Mononuclear cell (primary cell): Measurements from ENCODE around the gene GDPD5. TPM values are rescaled to one million over a fixed set of nuclear protein-coding genes. Genes with fewer than 3 reads are reported as not detected.
A peak's percentile ranks its signal among the peaks of the same experiment; 100 is the strongest.

Experiments used
- H3K27me3 ChIP-seq: 2 replicates; pipeline ENCODE4 v1.6.0; 2011; ENCODE audit warnings: low read length, control low read depth; ENCODE audit not compliant: insufficient read depth
- H3K4me1 ChIP-seq: 2 replicates; pipeline ENCODE4 v1.5.1; 2011; ENCODE audit warnings: mild to moderate bottlenecking, low read length, control low read depth; ENCODE audit not compliant: insufficient read depth
- H3K4me3 ChIP-seq: 2 replicates; pipeline ENCODE4 v1.5.1; 2011; ENCODE audit warnings: mild to moderate bottlenecking, low read length, moderate library complexity
- H3K9me3 ChIP-seq: 2 replicates; pipeline ENCODE4 v1.5.1; 2011; ENCODE audit warnings: low read depth, mild to moderate bottlenecking, control low read depth, low read length
- total RNA-seq: library from RNA; depleted of rRNA; stranded (reverse); fragments of >200 nt; gene quantifications from one replicate; pipeline ENCODE4 v1.2.3, GENCODE V29; 2012

GDPD5 gene
- total RNA-seq, 1 donor, result 14.5 TPM

- Histone ChIP-seq H3K9me3 (no peaks in the 10 kb centered on the region), H3K4me3 (peak overlapping the region; percentile 94), H3K4me1 (peaks cover 33% of the 10 kb centered on the region), H3K27me3 (no peaks in the 10 kb centered on the region)
Measured at GRCh38 chr11:75400146-75400865, 125.4 kb downstream of the GDPD5 start.

- H3K4me1 ChIP-seq, result peaks cover 33% of the 10 kb centered on the region
- no peaks in the 10 kb centered on the region for H3K9me3 ChIP-seq
- H3K4me3 ChIP-seq, result peak within 1 kb of the TSS; percentile 94
- H3K27me3 ChIP-seq, result no peaks in the 10 kb centered on the region
Measured at GRCh38 chr11:75399344-75400145, 126.2 kb downstream of the GDPD5 start, which contains the start of gene RPS3. Gene RPS3 (plus strand): TSS chr11:75399518. CDS start chr11:75399548, 30 bp downstream.

GRCh38 chr11:75398906-75399305, 126.8 kb downstream of the GDPD5 start:
- no peak overlapping the region for H3K4me3 ChIP-seq

GRCh38 chr11:75394085-75394840, 131.5 kb downstream of the GDPD5 start:
- Histone ChIP-seq H3K27me3 (no peaks in the 10 kb centered on the region), H3K4me1 (no peaks in the 10 kb centered on the region), H3K9me3 (no peaks in the 10 kb centered on the region), H3K4me3 (no peak overlapping the region)

More at GRCh38 chr11:75398906-75399305, 126.8 kb downstream of the GDPD5 start:
- no peaks in the 10 kb centered on the region for H3K27me3 ChIP-seq
- H3K4me1 ChIP-seq, result peaks cover 33% of the 10 kb centered on the region
- H3K9me3 ChIP-seq, result no peaks in the 10 kb centered on the region

- Histone ChIP-seq H3K4me3 (no peak overlapping the region), H3K9me3 (no peaks in the 10 kb centered on the region), H3K27me3 (no peaks in the 10 kb centered on the region), H3K4me1 (peaks cover 6% of the 10 kb centered on the region)
Measured at GRCh38 chr11:75389925-75390324, 135.8 kb downstream of the GDPD5 start.

GRCh38 chr11:75389276-75389605, 136.5 kb downstream of the GDPD5 start:
- Histone ChIP-seq H3K9me3 (no peaks in the 10 kb centered on the region), H3K27me3 (no peaks in the 10 kb centered on the region), H3K4me1 (peaks cover 10% of the 10 kb centered on the region), H3K4me3 (no peak overlapping the region)

GRCh38 chr11:75388386-75389275, 137.1 kb downstream of the GDPD5 start:
- Histone ChIP-seq H3K4me3 (no peak overlapping the region), H3K4me1 (peaks cover 16% of the 10 kb centered on the region), H3K9me3 (no peaks in the 10 kb centered on the region), H3K27me3 (no peaks in the 10 kb centered on the region)

- Histone ChIP-seq H3K4me3 (no peak overlapping the region), H3K27me3 (no peaks in the 10 kb centered on the region), H3K4me1 (peaks cover 24% of the 10 kb centered on the region), H3K9me3 (no peaks in the 10 kb centered on the region)
Measured at GRCh38 chr11:75387736-75388294, 137.9 kb downstream of the GDPD5 start.

GRCh38 chr11:75386942-75387630, 138.7 kb downstream of the GDPD5 start:
- Histone ChIP-seq H3K27me3 (no peaks in the 10 kb centered on the region), H3K9me3 (no peaks in the 10 kb centered on the region), H3K4me1 (peaks cover 31% of the 10 kb centered on the region), H3K4me3 (no peak overlapping the region)

Other genes starting within 250 kb of the GDPD5 start
- gene ARRB1, start 174.3 kb downstream of the GDPD5 start, total RNA-seq, result 48.2 TPM
- 3,272 TPM for gene RPS3, start 126.4 kb downstream of the GDPD5 start, total RNA-seq
- gene KLHL35, start 92.7 kb downstream of the GDPD5 start, total RNA-seq, result 0.52 TPM
- gene SERPINH1, start 36.3 kb upstream of the GDPD5 start, total RNA-seq, result 2.3 TPM
- not detected for gene MAP6, start 143.1 kb upstream of the GDPD5 start, total RNA-seq
- gene MOGAT2, start 191.9 kb upstream of the GDPD5 start, total RNA-seq, result not detected
- gene DGAT2, start 242.8 kb upstream of the GDPD5 start, total RNA-seq, result 5.5 TPM